ENCODE results near the gene CACNG1. TPM values are rescaled to one million over a fixed set of nuclear protein-coding genes. Genes with fewer than 3 reads are reported as not detected.

The CACNG1 gene
- total and polyA plus RNA-seq, 8 donors: not detected

GRCh38 chr17:67032382-67032781, 12.0 kb upstream of the CACNG1 start:
- H3K27ac ChIP-seq: no peak overlapping the region
- H3K27me3 ChIP-seq: no peaks in the 10 kb centered on the region
- TF ChIP-seq EP300 (IDR thresholded peaks at IDR 0.05): no peak
- no peak for TF ChIP-seq CTCF (IDR thresholded peaks at IDR 0.05)
- TF ChIP-seq POLR2A (IDR thresholded peaks at IDR 0.05): no peak
- WGBS, 5 donors: 87 to 92% (median 90%) methylated on average over 8 to 14 of the region's 14 CpGs
- intact Hi-C loops (cut with DNase I; ENCODE audit: low total_unique reads): no loop called here
- no peaks in the 10 kb centered on the region for H3K4me1 ChIP-seq
- H3K9me3 ChIP-seq: no peaks in the 10 kb centered on the region
- H3K36me3 ChIP-seq: no peaks in the 10 kb centered on the region
- H3K4me3 ChIP-seq: no peak overlapping the region
- DNase-seq: no peak

GRCh38 chr17:67032985-67033384, 11.4 kb upstream of the CACNG1 start:
- H3K9me3 ChIP-seq: no peaks in the 10 kb centered on the region
- no peak for TF ChIP-seq POLR2AphosphoS5 (IDR thresholded peaks at IDR 0.05)
- no peak for TF ChIP-seq EP300 (IDR thresholded peaks at IDR 0.05)
- no peak for TF ChIP-seq CTCF (IDR thresholded peaks at IDR 0.05)
- TF ChIP-seq POLR2A (IDR thresholded peaks at IDR 0.05): no peak
- H3K27ac ChIP-seq: no peak overlapping the region
- H3K36me3 ChIP-seq: no peaks in the 10 kb centered on the region
- no peaks in the 10 kb centered on the region for H3K27me3 ChIP-seq
- DNase-seq: no peak
- H3K4me1 ChIP-seq: no peaks in the 10 kb centered on the region
- H3K4me3 ChIP-seq: no peak overlapping the region
- 85 to 94% (median 91%) methylated on average over 13 of the region's 13 CpGs for WGBS, 5 donors
- intact Hi-C loops (cut with DNase I; ENCODE audit: low total_unique reads): no loop called here

- Histone ChIP-seq H3K27ac (no peak overlapping the region), H3K4me1 (no peaks in the 10 kb centered on the region), H3K27me3 (no peaks in the 10 kb centered on the region), H3K4me3 (no peak overlapping the region), H3K36me3 (no peaks in the 10 kb centered on the region), H3K9me3 (no peaks in the 10 kb centered on the region)
- TF ChIP-seq EP300 (IDR thresholded peaks at IDR 0.05) (no peak), POLR2A (IDR thresholded peaks at IDR 0.05) (no peak), CTCF (IDR thresholded peaks at IDR 0.05) (no peak), POLR2AphosphoS5 (IDR thresholded peaks at IDR 0.05) (no peak)
- intact Hi-C loops (cut with DNase I; ENCODE audit: low total_unique reads): no loop called here
- DNase-seq: no peak
- 90 to 94% (median 93%) methylated on average over 3 to 9 of the region's 9 CpGs for WGBS, 5 donors
These were observed 10.7 kb upstream of the CACNG1 start for GRCh38 chr17:67033613-67034012.

- H3K4me1 ChIP-seq: no peaks in the 10 kb centered on the region
- TF ChIP-seq CTCF (IDR thresholded peaks at IDR 0.05) (no peak), POLR2A (IDR thresholded peaks at IDR 0.05) (no peak), POLR2AphosphoS5 (IDR thresholded peaks at IDR 0.05) (no peak), EP300 (IDR thresholded peaks at IDR 0.05) (no peak)
- no peak for DNase-seq
- H3K9me3 ChIP-seq: no peaks in the 10 kb centered on the region
- H3K4me3 ChIP-seq: no peak overlapping the region
- no peaks in the 10 kb centered on the region for H3K27me3 ChIP-seq
- WGBS, 5 donors: 73 to 85% (median 78%) methylated on average over 10 to 11 of the region's 11 CpGs
- H3K36me3 ChIP-seq: no peaks in the 10 kb centered on the region
- no peak overlapping the region for H3K27ac ChIP-seq
- intact Hi-C loops (cut with DNase I; ENCODE audit: low total_unique reads): no loop called here
These were observed 8.9 kb upstream of the CACNG1 start for GRCh38 chr17:67035131-67036083.
